ENCODE data around the gene ALDOA. TPM values are rescaled to one million over a fixed set of nuclear protein-coding genes. Genes with fewer than 3 reads are reported as not detected.

The ALDOA gene
- polyA plus RNA-seq, 1 experiment: 631 TPM

DNA sequence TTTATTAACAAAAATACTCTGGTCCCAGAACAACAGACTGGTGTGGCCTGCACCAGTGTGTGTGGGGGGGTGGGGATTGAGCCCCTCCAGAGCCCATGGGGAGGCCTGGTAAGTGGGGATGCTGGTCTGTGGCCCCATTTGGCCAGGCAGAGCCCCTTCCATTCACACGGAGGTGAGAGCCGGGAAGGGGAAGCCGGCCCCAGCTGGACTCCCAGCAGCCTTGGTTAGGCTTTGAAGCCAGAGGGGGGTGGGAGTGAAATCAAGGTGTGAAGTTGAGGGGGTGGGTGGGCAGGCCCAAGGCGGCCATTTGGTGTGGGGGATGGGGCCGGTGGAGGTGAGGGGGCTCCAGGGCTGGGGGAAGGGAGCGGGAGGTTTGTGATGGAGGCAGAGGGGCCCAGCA is 20.3 kb downstream of the ALDOA start:
- no peak for TF ChIP-seq CTCF (IDR thresholded peaks at IDR 0.05; ENCODE audit: low read depth, low read length)
- no peak for DNase-seq (ENCODE audit: low read depth, low spot score)
- ChIA-PET POLR2A (no interaction called here), CTCF (no interaction called here)
- H3K9me3 ChIP-seq (ENCODE audit: control insufficient read depth, insufficient read depth, low read length): no peaks in the 10 kb centered on the region; the same call in 1 of the 2 replicates
- no peaks in the 10 kb centered on the region for H3K27me3 ChIP-seq (ENCODE audit: control insufficient read depth, insufficient read depth, low read length)
- H3K27ac ChIP-seq (ENCODE audit: low read depth, low read length): no peak overlapping the region
- H3K4me3 ChIP-seq (ENCODE audit: low read depth, low read length): no peak overlapping the region

DNA sequence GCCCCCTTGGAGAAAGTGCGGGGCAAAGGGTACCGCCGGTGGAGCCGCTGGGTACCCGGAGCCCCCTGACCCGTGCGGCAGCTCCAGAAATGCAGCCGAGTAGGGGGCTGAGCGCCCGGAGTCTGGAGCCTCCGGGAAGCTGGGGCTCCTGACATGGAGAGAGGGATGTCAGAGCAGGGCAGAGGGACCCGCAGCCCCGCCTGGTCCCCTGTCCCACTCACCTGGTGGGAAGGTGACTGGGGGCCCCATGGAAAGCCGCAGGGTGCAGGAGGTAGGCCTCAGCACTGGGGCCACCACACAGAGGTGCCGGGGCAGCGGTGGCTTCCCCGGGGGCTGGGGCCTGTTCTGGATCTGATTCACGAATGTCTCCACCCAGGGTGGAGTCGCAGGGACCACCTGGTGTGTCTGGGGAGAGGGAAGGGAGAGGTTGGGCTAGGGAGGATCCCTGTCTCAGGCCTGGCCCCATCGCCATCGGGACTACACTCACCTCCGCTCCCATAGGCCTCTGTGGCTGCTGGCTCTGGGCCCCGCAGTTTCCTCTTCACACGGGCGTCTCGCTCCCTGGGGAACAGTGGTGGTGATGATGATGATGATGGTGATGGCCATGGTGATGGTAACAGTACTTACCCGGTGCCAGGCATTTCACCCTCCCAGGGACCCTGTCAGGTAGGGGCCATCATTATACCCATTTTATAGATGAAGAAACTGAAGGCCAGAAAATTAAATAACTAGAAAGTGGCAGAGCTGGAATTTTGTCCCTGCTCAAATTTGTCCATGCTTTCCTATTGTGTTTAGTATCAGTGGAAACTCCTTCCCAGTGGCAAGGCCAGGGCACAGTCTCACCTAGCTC is 21.0 kb downstream of the ALDOA start:
- DNase-seq (ENCODE audit: low read depth, low spot score): no peak
- ChIA-PET POLR2A (no interaction called here), CTCF (no interaction called here)
- no peaks in the 10 kb centered on the region for H3K27me3 ChIP-seq (ENCODE audit: control insufficient read depth, insufficient read depth, low read length)
- no peak overlapping the region for H3K4me3 ChIP-seq (ENCODE audit: low read depth, low read length)
- H3K27ac ChIP-seq (ENCODE audit: low read depth, low read length): no peak overlapping the region
- no peaks in the 10 kb centered on the region; the same call in 1 of the 2 replicates for H3K9me3 ChIP-seq (ENCODE audit: control insufficient read depth, insufficient read depth, low read length)
- no peak for TF ChIP-seq CTCF (IDR thresholded peaks at IDR 0.05; ENCODE audit: low read depth, low read length)

GRCh38 chr16:30087181-30087898 is 21.8 kb downstream of the ALDOA start:
- no peak for TF ChIP-seq CTCF (IDR thresholded peaks at IDR 0.05; ENCODE audit: low read depth, low read length)
- POLR2A ChIA-PET: interaction anchor here (0.6 kb wide), 1 partner anchor 13 kb away, joined by 8 read pairs; no protein-coding TSS in a partner anchor
- no peak for DNase-seq (ENCODE audit: low read depth, low spot score)
- H3K4me3 ChIP-seq (ENCODE audit: low read depth, low read length): no peak overlapping the region
- no peaks in the 10 kb centered on the region; the same call in 1 of the 2 replicates for H3K9me3 ChIP-seq (ENCODE audit: control insufficient read depth, insufficient read depth, low read length)
- CTCF ChIA-PET: no interaction called here
- no peak overlapping the region for H3K27ac ChIP-seq (ENCODE audit: low read depth, low read length)
- H3K27me3 ChIP-seq (ENCODE audit: control insufficient read depth, insufficient read depth, low read length): no peaks in the 10 kb centered on the region

DNA sequence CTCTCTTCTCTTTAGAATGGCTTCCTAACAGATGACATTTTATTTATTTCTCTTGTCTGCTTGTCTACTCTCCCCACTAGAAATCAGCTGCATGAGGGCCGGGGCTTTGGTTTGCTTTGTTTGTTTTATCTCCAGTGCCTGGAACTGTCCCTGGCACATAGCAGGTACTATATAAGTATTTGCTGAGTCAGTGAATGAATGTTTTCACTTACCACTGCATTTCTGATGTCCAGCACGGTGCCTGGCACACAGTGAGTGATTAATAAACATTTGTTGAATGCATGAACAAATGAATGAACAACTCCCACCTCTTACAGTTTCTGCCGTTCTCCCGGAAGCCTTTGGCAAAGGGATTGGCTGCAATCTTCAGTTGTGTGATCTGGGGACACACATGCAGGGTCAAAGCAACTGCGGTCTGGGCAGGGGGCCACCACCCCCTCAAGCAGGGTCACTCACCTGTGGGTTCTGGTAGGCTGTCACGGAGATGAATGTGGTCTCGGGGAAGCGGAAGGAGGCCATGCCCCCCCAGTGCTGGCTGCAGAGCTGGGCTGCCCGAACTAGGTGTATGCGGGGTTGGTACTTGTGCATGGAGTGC is 22.8 kb downstream of the ALDOA start:
- no peak for TF ChIP-seq CTCF (IDR thresholded peaks at IDR 0.05; ENCODE audit: low read depth, low read length)
- Histone ChIP-seq H3K9me3 (ENCODE audit: control insufficient read depth, insufficient read depth, low read length) (no peaks in the 10 kb centered on the region; the same call in 1 of the 2 replicates), H3K27ac (ENCODE audit: low read depth, low read length) (no peak overlapping the region), H3K27me3 (ENCODE audit: control insufficient read depth, insufficient read depth, low read length) (no peaks in the 10 kb centered on the region), H3K4me3 (ENCODE audit: low read depth, low read length) (no peak overlapping the region)
- no peak for DNase-seq (ENCODE audit: low read depth, low spot score)
- ChIA-PET POLR2A (interaction anchor here (0.9 kb wide), 1 partner anchor 16 kb away, joined by 3 read pairs; no protein-coding TSS in a partner anchor), CTCF (no interaction called here)

Measured in AG04450 (cell line).